Ishikawa (cell line): Measurements from ENCODE around the gene TCTN1.

Experiments
- CEBPB ChIP-seq: IDR thresholded peaks from 2 replicates; pipeline ENCODE4 v1.6.1; 2012
- CREB1 ChIP-seq: IDR thresholded peaks from 2 replicates; pipeline ENCODE4 v1.6.1; 2012; ENCODE audit warnings: low read depth
- EGR1 ChIP-seq: IDR thresholded peaks from 2 replicates; pipeline ENCODE4 v1.6.1; 2012
- EP300 ChIP-seq: IDR thresholded peaks from 2 replicates; pipeline ENCODE4 v1.6.1; 2012; ENCODE audit warnings: borderline replicate concordance
- FOXM1 ChIP-seq: IDR thresholded peaks from 2 replicates; pipeline ENCODE4 v1.6.1; 2012; ENCODE audit warnings: low read depth, borderline replicate concordance
- NFIC ChIP-seq: IDR thresholded peaks from 2 replicates; pipeline ENCODE4 v1.6.1; 2012
- RAD21 ChIP-seq: IDR thresholded peaks from 2 replicates; pipeline ENCODE4 v1.6.1; 2012; ENCODE audit warnings: low read depth
- TAF1 ChIP-seq: IDR thresholded peaks from 2 replicates; pipeline ENCODE4 v1.6.1; 2012; ENCODE audit warnings: low read depth, mild to moderate bottlenecking
- TCF12 ChIP-seq: IDR thresholded peaks from 2 replicates; pipeline ENCODE4 v1.6.1; 2012; ENCODE audit warnings: low read depth
- TEAD4 ChIP-seq: IDR thresholded peaks from 2 replicates; pipeline ENCODE4 v1.6.1; 2012
- YY1 ChIP-seq: IDR thresholded peaks from 2 replicates; pipeline ENCODE4 v1.6.1; 2012; ENCODE audit warnings: low read depth
- ZBTB7A ChIP-seq: IDR thresholded peaks from 2 replicates; pipeline ENCODE4 v1.6.1; 2012; ENCODE audit warnings: low read depth
- TF ChIP-seq, protein P1 (sequence below): IDR thresholded peaks from 2 replicates; pipeline ENCODE4 v1.6.1; 2012; ENCODE audit warnings: low read depth, mild to moderate bottlenecking
- TF ChIP-seq, protein P2 (sequence below): IDR thresholded peaks from 2 replicates; pipeline ENCODE4 v1.6.1; 2012
- TF ChIP-seq, protein P3 (sequence below): IDR thresholded peaks from 2 replicates; pipeline ENCODE4 v1.6.1; 2012

TCTN1 gene

DNA sequence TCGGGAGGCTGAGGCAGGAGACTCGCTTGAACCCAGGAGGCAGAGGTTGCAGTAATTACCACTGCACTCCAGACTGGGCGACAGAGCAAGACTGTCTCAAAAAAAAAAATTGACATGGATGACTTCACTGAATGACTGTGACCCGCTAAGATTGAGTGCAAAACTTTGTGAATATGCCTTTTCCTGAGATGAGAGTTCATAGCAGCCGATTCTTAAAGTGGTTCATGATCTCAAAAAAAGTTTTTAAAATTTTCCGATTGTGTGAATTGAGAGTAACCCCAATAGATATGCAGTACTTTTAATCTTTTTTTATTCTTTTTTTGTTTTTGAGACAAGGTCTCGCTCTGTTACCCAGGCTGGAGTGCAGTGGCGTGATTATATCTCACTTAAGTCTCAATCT lies 1.2 kb downstream of the TCTN1 start:
- no peak for TF ChIP-seq TEAD4

DNA sequence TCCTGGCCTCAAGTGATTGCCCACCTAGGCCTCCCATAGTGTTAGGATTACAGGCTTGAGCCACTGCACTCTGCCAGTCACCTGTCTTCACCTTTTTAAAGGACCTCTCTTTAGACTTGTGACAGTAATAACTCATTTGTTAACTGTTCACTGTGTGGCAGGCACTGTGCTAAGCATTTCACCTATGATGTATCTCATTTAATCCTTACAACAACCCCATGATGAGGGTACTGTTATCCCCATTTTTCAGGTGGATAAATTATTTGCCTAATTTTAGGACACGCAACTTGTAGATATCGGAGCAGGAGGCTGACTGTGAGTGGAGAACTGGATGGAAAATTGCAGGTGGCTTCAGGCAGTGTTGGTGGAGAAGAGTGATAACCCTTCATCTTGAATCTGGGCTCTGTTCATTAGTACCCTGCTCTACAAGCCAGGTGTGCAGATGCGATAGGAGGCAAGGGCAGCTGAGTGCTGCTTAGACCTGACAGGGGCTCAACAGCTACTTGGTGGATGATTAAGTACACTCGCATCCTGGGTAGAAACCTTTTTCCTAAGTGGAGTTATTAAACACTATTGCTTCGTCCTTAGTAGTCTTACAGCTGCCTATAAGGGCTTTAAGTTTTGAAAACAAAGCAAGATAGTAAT lies 2.7 kb downstream of the TCTN1 start:
- TF ChIP-seq CREB1, result no peak
- no peak for TF ChIP-seq EP300
- TF ChIP-seq YY1, result no peak
- TF ChIP-seq, protein P1, sequence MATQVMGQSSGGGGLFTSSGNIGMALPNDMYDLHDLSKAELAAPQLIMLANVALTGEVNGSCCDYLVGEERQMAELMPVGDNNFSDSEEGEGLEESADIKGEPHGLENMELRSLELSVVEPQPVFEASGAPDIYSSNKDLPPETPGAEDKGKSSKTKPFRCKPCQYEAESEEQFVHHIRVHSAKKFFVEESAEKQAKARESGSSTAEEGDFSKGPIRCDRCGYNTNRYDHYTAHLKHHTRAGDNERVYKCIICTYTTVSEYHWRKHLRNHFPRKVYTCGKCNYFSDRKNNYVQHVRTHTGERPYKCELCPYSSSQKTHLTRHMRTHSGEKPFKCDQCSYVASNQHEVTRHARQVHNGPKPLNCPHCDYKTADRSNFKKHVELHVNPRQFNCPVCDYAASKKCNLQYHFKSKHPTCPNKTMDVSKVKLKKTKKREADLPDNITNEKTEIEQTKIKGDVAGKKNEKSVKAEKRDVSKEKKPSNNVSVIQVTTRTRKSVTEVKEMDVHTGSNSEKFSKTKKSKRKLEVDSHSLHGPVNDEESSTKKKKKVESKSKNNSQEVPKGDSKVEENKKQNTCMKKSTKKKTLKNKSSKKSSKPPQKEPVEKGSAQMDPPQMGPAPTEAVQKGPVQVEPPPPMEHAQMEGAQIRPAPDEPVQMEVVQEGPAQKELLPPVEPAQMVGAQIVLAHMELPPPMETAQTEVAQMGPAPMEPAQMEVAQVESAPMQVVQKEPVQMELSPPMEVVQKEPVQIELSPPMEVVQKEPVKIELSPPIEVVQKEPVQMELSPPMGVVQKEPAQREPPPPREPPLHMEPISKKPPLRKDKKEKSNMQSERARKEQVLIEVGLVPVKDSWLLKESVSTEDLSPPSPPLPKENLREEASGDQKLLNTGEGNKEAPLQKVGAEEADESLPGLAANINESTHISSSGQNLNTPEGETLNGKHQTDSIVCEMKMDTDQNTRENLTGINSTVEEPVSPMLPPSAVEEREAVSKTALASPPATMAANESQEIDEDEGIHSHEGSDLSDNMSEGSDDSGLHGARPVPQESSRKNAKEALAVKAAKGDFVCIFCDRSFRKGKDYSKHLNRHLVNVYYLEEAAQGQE, result no peak
- no peak for TF ChIP-seq TCF12
- TF ChIP-seq FOXM1, result no peak
- TF ChIP-seq TEAD4, result no peak
- TF ChIP-seq RAD21, result no peak
- no peak for TF ChIP-seq ZBTB7A
- TF ChIP-seq TAF1, result no peak
- no peak for TF ChIP-seq CEBPB
- TF ChIP-seq, protein P2, sequence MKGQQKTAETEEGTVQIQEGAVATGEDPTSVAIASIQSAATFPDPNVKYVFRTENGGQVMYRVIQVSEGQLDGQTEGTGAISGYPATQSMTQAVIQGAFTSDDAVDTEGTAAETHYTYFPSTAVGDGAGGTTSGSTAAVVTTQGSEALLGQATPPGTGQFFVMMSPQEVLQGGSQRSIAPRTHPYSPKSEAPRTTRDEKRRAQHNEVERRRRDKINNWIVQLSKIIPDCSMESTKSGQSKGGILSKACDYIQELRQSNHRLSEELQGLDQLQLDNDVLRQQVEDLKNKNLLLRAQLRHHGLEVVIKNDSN, result no peak
- no peak for TF ChIP-seq NFIC
- TF ChIP-seq, protein P3, sequence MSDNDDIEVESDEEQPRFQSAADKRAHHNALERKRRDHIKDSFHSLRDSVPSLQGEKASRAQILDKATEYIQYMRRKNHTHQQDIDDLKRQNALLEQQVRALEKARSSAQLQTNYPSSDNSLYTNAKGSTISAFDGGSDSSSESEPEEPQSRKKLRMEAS, result no peak
- no peak for TF ChIP-seq EGR1

DNA sequence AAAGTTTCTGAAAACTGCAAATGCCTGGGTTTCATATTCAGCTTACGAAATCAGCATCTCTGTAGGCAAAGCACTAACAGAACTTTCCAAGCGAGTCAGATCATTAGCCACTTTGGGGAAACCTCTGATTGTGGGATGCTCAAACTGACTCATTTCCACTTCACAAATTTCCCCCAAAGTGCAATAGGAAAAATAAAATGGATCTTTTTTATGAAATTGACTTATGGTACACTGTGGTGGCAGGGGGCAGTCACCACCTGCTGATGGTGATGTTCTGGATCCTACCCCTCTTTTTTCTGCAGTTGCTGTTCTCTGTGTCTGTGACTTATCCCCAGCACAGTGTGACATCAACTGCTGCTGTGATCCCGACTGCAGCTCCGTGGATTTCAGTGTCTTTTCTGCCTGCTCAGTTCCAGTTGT lies 5.6 kb downstream of the TCTN1 start:
- no peak for TF ChIP-seq NFIC
- TF ChIP-seq FOXM1, result no peak
- no peak for TF ChIP-seq CEBPB
- TF ChIP-seq, protein P1, result no peak
- no peak for TF ChIP-seq TCF12
- TF ChIP-seq YY1, result no peak
- TF ChIP-seq ZBTB7A, result no peak
- no peak for TF ChIP-seq TEAD4
- TF ChIP-seq, protein P3, result no peak

DNA sequence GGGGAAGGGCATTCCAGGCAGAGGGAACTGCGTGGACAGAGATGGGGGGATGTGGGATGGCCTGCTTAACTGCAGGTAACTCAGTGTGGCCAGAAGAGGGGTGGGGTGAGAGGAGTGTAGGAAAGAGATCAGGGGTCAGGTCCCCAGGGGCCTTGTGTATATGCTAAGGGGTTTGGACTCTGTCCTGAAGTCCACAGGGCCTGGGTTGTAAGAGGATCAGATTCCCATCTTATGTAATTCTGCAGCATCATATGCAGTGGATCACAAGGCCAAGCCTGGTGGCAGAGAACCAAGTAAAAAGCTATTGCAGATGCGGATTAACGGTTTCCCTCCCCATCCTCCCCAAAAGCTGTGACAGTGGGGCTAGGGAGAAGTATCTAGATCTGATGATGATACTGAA lies 8.7 kb downstream of the TCTN1 start:
- no peak for TF ChIP-seq EGR1
- TF ChIP-seq, protein P1, result no peak
- no peak for TF ChIP-seq TEAD4
- TF ChIP-seq RAD21, result no peak
- TF ChIP-seq FOXM1, result no peak
- TF ChIP-seq, protein P3, result no peak
- TF ChIP-seq NFIC, result no peak
- no peak for TF ChIP-seq CREB1
- no peak for TF ChIP-seq ZBTB7A
- TF ChIP-seq EP300, result no peak
- no peak for TF ChIP-seq CEBPB
- TF ChIP-seq, protein P2, result no peak
- TF ChIP-seq YY1, result no peak
- TF ChIP-seq TCF12, result no peak
- no peak for TF ChIP-seq TAF1
